GM23338 (cell line): ENCODE data around the gene PAH. TPM values are rescaled to one million over a fixed set of nuclear protein-coding genes. Genes with fewer than 3 reads are reported as not detected.

Experiments
- ATAC-seq: fragments of 200-7000 bp; cut with Tn5 transposase; 3 replicates; pipeline ENCODE4 v1.9.1; 2020
- DNase-seq: peaks from one replicate; pipeline ENCODE4 v3.0.0-alpha.2; 2015; ENCODE audit warnings: low spot score
- H2AFZ ChIP-seq: fragments of 200-600 bp; sonication (generic); 2 replicates; pipeline ENCODE4 v1.8.0; 2016; ENCODE audit warnings: antibody characterized with exemption, mild to moderate bottlenecking, moderate library complexity
- H3F3A ChIP-seq: fragments of 200-600 bp; sonication (generic); replicated peaks from 2 replicates; pipeline ENCODE4 v1.8.0; 2017; ENCODE audit warnings: antibody characterized with exemption, mixed run types, low read depth
- H3K27ac ChIP-seq: fragments of 200-600 bp; sonication (generic); 2 replicates; pipeline ENCODE4 v1.6.1; 2016; ENCODE audit warnings: low read depth
- H3K27me3 ChIP-seq: fragments of 200-600 bp; sonication (generic); 2 replicates; pipeline ENCODE4 v1.8.0; 2016; ENCODE audit warnings: mild to moderate bottlenecking, mixed run types, moderate library complexity; ENCODE audit not compliant: insufficient read depth
- H3K36me3 ChIP-seq: fragments of 200-600 bp; sonication (generic); 2 replicates; pipeline ENCODE4 v1.8.0; 2016; ENCODE audit warnings: mild to moderate bottlenecking; ENCODE audit not compliant: insufficient read depth
- H3K4me1 ChIP-seq: fragments of 200-600 bp; sonication (generic); 2 replicates; pipeline ENCODE4 v1.8.0; 2016; ENCODE audit warnings: mild to moderate bottlenecking, moderate library complexity; ENCODE audit not compliant: insufficient read depth
- H3K4me2 ChIP-seq: fragments of 200-600 bp; sonication (generic); 2 replicates; pipeline ENCODE4 v1.7.1; 2017; ENCODE audit warnings: mixed run types
- H3K4me3 ChIP-seq: fragments of 200-600 bp; sonication (generic); 2 replicates; pipeline ENCODE4 v1.6.1; 2016; ENCODE audit warnings: mixed run types
- H3K79me2 ChIP-seq: fragments of 200-600 bp; sonication (generic); replicated peaks from 2 replicates; pipeline ENCODE4 v1.8.0; 2017; ENCODE audit warnings: mild to moderate bottlenecking; ENCODE audit not compliant: insufficient read depth
- H3K9me2 ChIP-seq: fragments of 200-600 bp; sonication (generic); 2 replicates; pipeline ENCODE4 v1.8.0; 2017; ENCODE audit not compliant: insufficient read depth
- H4K20me1 ChIP-seq: fragments of 200-600 bp; sonication (generic); replicated peaks from 2 replicates; pipeline ENCODE4 v1.8.0; 2017; ENCODE audit warnings: mild to moderate bottlenecking; ENCODE audit not compliant: insufficient read depth
- H3K27ac Mint-ChIP-seq: 2 replicates; pipeline ENCODE4 v1.8.0; 2020; ENCODE audit warnings: inconsistent platforms, mild to moderate bottlenecking, moderate library complexity, mixed read lengths
- H3K27me3 Mint-ChIP-seq: 3 replicates; pipeline ENCODE4 v1.8.0; 2022; ENCODE audit warnings: low read depth, mild to moderate bottlenecking, moderate library complexity, mixed read lengths, inconsistent platforms; ENCODE audit not compliant: insufficient read depth, poor library complexity
- H3K36me3 Mint-ChIP-seq: 3 replicates; pipeline ENCODE4 v1.8.0; 2021; ENCODE audit warnings: low read depth, mild to moderate bottlenecking, inconsistent platforms, moderate library complexity, mixed read lengths
- H3K4me1 Mint-ChIP-seq: 3 replicates; pipeline ENCODE4 v1.8.0; 2020; ENCODE audit warnings: mild to moderate bottlenecking, inconsistent platforms, mixed read lengths
- H3K4me3 Mint-ChIP-seq: 3 replicates; pipeline ENCODE4 v1.8.0; 2021; ENCODE audit warnings: moderate library complexity, mild to moderate bottlenecking, inconsistent platforms, mixed read lengths
- H3K9me3 Mint-ChIP-seq: 3 replicates; pipeline ENCODE4 v1.8.0; 2020; ENCODE audit warnings: moderate library complexity, mild to moderate bottlenecking, inconsistent platforms, mixed read lengths
- CREB1 ChIP-seq: fragments of 250-450 bp; sonication (Bioruptor Pico); IDR thresholded peaks from 2 replicates; pipeline ENCODE4 v1.5.0; 2020; ENCODE audit warnings: low read depth, mild to moderate bottlenecking, moderate library complexity
- EZH2 ChIP-seq: fragments of 200-600 bp; sonication (generic); IDR thresholded peaks from one replicate; pipeline ENCODE4 v1.8.0; 2017; ENCODE audit warnings: antibody characterized with exemption, mild to moderate bottlenecking, low read depth; ENCODE audit not compliant: unreplicated experiment
- EZH2phosphoT487 ChIP-seq: fragments of 200-600 bp; sonication (generic); IDR thresholded peaks from one replicate; pipeline ENCODE4 v1.8.1; 2018; ENCODE audit warnings: antibody characterized with exemption; ENCODE audit not compliant: unreplicated experiment
- JUNB ChIP-seq: IDR thresholded peaks from one replicate; pipeline ENCODE4 v1.6.1; 2016; ENCODE audit warnings: antibody characterized with exemption; ENCODE audit not compliant: unreplicated experiment
- NANOG ChIP-seq: IDR thresholded peaks from 2 replicates; pipeline ENCODE4 v1.6.1; 2016; ENCODE audit warnings: antibody characterized with exemption, borderline replicate concordance
- POLR2AphosphoS5 ChIP-seq: IDR thresholded peaks from 2 replicates; pipeline ENCODE4 v1.6.1; 2016; ENCODE audit warnings: antibody characterized with exemption, low read depth
- STAT1 ChIP-seq: IDR thresholded peaks from one replicate; pipeline ENCODE4 v1.6.1; 2016; ENCODE audit warnings: antibody characterized with exemption; ENCODE audit not compliant: unreplicated experiment
- ZNF114 ChIP-seq: fragments of 250-450 bp; sonication (Bioruptor Pico); IDR thresholded peaks from 2 replicates; pipeline ENCODE4 v1.5.0; 2020; ENCODE audit warnings: mild to moderate bottlenecking, moderate library complexity
- ZNF331 ChIP-seq: fragments of 250-450 bp; sonication (Bioruptor Pico); IDR thresholded peaks from 2 replicates; pipeline ENCODE4 v1.5.0; 2020; ENCODE audit warnings: low read depth, mild to moderate bottlenecking, moderate library complexity
- polyA plus RNA-seq: library from polyadenylated mRNA; unstranded; fragments of >200 nt; fragmentation: Nextera tagmentation; extraction: Ambion mirVana; gene quantifications from 2 replicates; pipeline ENCODE4 v1.2.1, GENCODE V29; 2016
- total RNA-seq: library from RNA; depleted of rRNA; stranded (reverse); fragments of >200 nt; shearing (Covaris generic); gene quantifications from 2 replicates; pipeline ENCODE4 v1.2.3, GENCODE V29; 2014
- TF ChIP-seq, protein P1 (sequence below): IDR thresholded peaks from one replicate; pipeline ENCODE4 v1.6.1; 2018; ENCODE audit warnings: antibody characterized with exemption; ENCODE audit not compliant: unreplicated experiment
- TF ChIP-seq, protein P2 (sequence below), 2 experiments: fragments of 200-600 bp in 1 of 2; sonication (generic) in 1 of 2; conservative IDR thresholded peaks; 2 replicates each; pipeline versions ENCODE4 v1.5.1 to v1.6.1; 2016 to 2017; ENCODE audit warnings: antibody characterized with exemption in 2 of 2, low read depth in 2 of 2, mild to moderate bottlenecking in 2 of 2, moderate library complexity in 1 of 2
- TF ChIP-seq, protein P3 (sequence below): fragments of 250-450 bp; sonication (Bioruptor Pico); IDR thresholded peaks from 2 replicates; pipeline ENCODE4 v1.5.0; 2020; ENCODE audit warnings: mild to moderate bottlenecking, moderate library complexity
- TF ChIP-seq, protein P4 (sequence below): IDR thresholded peaks from 2 replicates; pipeline ENCODE4 v1.6.1; 2016; ENCODE audit warnings: antibody characterized with exemption

Gene PAH
- total and polyA plus RNA-seq, 2 experiments from 2014 or later = 3.7 to 4.8 TPM

DNA sequence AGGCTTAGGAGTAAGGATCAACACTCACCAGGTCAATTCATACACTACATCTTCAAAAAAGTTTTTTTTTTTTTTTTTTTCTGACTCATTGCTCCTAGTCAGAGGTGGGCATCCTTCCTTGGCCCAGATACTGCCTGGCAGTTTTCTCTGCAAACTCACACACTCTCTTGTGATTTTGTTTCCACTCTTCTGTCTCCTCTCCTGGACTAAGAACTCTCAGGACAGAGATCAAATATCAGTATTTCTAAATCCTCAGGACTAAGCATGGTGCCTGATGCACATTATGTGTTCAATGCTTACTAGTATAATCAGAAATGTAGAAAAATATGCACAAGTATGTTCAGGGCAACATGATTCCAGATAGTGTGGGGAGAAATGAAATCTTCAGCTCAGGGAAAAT is 10.2 kb upstream of the PAH start (continued):
- TF ChIP-seq, protein P1, sequence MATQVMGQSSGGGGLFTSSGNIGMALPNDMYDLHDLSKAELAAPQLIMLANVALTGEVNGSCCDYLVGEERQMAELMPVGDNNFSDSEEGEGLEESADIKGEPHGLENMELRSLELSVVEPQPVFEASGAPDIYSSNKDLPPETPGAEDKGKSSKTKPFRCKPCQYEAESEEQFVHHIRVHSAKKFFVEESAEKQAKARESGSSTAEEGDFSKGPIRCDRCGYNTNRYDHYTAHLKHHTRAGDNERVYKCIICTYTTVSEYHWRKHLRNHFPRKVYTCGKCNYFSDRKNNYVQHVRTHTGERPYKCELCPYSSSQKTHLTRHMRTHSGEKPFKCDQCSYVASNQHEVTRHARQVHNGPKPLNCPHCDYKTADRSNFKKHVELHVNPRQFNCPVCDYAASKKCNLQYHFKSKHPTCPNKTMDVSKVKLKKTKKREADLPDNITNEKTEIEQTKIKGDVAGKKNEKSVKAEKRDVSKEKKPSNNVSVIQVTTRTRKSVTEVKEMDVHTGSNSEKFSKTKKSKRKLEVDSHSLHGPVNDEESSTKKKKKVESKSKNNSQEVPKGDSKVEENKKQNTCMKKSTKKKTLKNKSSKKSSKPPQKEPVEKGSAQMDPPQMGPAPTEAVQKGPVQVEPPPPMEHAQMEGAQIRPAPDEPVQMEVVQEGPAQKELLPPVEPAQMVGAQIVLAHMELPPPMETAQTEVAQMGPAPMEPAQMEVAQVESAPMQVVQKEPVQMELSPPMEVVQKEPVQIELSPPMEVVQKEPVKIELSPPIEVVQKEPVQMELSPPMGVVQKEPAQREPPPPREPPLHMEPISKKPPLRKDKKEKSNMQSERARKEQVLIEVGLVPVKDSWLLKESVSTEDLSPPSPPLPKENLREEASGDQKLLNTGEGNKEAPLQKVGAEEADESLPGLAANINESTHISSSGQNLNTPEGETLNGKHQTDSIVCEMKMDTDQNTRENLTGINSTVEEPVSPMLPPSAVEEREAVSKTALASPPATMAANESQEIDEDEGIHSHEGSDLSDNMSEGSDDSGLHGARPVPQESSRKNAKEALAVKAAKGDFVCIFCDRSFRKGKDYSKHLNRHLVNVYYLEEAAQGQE = no peak
- TF ChIP-seq ZNF114 (CRISPR knock-in tag) = no peak
- no peak for TF ChIP-seq CREB1
- TF ChIP-seq POLR2AphosphoS5 = no peak

DNA sequence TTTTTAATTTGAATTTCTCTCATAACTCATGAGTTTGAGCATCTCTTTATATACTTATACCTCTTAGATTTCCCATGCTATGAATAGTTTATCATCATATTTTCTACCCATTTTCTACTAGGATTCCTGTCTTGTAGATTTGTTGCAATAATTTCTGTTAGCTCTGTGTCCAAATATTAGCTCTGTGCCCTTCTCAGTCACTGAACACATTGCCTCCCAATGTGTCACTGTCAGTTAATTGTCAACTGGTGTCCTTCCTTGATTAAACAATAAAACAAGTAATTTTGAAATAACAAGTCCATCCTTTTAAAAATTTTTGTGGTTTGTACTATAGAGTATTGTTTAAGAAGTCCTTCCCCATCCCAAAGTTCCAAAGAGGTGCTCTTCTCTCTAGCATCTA is 4.2 kb upstream of the PAH start:
- TF ChIP-seq, protein P2, sequence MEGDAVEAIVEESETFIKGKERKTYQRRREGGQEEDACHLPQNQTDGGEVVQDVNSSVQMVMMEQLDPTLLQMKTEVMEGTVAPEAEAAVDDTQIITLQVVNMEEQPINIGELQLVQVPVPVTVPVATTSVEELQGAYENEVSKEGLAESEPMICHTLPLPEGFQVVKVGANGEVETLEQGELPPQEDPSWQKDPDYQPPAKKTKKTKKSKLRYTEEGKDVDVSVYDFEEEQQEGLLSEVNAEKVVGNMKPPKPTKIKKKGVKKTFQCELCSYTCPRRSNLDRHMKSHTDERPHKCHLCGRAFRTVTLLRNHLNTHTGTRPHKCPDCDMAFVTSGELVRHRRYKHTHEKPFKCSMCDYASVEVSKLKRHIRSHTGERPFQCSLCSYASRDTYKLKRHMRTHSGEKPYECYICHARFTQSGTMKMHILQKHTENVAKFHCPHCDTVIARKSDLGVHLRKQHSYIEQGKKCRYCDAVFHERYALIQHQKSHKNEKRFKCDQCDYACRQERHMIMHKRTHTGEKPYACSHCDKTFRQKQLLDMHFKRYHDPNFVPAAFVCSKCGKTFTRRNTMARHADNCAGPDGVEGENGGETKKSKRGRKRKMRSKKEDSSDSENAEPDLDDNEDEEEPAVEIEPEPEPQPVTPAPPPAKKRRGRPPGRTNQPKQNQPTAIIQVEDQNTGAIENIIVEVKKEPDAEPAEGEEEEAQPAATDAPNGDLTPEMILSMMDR (conservative IDR thresholded peaks at IDR 0.05; ENCODE audit: low read depth in 2 of 2) = no peak
- TF ChIP-seq NANOG (no peak), ZNF331 (CRISPR knock-in tag) (no peak), STAT1 (no peak), EZH2phosphoT487 (no peak), POLR2AphosphoS5 (no peak), EZH2 (no peak), ZNF114 (CRISPR knock-in tag) (no peak), CREB1 (no peak), JUNB (no peak)
- TF ChIP-seq, protein P3, sequence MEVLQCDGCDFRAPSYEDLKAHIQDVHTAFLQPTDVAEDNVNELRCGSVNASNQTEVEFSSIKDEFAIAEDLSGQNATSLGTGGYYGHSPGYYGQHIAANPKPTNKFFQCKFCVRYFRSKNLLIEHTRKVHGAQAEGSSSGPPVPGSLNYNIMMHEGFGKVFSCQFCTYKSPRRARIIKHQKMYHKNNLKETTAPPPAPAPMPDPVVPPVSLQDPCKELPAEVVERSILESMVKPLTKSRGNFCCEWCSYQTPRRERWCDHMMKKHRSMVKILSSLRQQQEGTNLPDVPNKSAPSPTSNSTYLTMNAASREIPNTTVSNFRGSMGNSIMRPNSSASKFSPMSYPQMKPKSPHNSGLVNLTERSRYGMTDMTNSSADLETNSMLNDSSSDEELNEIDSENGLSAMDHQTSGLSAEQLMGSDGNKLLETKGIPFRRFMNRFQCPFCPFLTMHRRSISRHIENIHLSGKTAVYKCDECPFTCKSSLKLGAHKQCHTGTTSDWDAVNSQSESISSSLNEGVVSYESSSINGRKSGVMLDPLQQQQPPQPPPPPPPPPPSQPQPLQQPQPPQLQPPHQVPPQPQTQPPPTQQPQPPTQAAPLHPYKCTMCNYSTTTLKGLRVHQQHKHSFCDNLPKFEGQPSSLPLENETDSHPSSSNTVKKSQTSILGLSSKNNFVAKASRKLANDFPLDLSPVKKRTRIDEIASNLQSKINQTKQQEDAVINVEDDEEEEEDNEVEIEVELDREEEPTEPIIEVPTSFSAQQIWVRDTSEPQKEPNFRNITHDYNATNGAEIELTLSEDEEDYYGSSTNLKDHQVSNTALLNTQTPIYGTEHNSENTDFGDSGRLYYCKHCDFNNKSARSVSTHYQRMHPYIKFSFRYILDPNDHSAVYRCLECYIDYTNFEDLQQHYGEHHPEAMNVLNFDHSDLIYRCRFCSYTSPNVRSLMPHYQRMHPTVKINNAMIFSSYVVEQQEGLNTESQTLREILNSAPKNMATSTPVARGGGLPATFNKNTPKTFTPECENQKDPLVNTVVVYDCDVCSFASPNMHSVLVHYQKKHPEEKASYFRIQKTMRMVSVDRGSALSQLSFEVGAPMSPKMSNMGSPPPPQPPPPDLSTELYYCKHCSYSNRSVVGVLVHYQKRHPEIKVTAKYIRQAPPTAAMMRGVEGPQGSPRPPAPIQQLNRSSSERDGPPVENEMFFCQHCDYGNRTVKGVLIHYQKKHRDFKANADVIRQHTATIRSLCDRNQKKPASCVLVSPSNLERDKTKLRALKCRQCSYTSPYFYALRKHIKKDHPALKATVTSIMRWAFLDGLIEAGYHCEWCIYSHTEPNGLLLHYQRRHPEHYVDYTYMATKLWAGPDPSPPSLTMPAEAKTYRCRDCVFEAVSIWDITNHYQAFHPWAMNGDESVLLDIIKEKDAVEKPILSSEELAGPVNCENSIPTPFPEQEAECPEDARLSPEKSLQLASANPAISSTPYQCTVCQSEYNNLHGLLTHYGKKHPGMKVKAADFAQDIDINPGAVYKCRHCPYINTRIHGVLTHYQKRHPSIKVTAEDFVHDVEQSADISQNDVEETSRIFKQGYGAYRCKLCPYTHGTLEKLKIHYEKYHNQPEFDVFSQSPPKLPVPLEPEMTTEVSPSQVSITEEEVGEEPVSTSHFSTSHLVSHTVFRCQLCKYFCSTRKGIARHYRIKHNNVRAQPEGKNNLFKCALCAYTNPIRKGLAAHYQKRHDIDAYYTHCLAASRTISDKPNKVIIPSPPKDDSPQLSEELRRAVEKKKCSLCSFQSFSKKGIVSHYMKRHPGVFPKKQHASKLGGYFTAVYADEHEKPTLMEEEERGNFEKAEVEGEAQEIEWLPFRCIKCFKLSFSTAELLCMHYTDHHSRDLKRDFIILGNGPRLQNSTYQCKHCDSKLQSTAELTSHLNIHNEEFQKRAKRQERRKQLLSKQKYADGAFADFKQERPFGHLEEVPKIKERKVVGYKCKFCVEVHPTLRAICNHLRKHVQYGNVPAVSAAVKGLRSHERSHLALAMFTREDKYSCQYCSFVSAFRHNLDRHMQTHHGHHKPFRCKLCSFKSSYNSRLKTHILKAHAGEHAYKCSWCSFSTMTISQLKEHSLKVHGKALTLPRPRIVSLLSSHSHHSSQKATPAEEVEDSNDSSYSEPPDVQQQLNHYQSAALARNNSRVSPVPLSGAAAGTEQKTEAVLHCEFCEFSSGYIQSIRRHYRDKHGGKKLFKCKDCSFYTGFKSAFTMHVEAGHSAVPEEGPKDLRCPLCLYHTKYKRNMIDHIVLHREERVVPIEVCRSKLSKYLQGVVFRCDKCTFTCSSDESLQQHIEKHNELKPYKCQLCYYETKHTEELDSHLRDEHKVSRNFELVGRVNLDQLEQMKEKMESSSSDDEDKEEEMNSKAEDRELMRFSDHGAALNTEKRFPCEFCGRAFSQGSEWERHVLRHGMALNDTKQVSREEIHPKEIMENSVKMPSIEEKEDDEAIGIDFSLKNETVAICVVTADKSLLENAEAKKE = no peak
- TF ChIP-seq, protein P4, sequence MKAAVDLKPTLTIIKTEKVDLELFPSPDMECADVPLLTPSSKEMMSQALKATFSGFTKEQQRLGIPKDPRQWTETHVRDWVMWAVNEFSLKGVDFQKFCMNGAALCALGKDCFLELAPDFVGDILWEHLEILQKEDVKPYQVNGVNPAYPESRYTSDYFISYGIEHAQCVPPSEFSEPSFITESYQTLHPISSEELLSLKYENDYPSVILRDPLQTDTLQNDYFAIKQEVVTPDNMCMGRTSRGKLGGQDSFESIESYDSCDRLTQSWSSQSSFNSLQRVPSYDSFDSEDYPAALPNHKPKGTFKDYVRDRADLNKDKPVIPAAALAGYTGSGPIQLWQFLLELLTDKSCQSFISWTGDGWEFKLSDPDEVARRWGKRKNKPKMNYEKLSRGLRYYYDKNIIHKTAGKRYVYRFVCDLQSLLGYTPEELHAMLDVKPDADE = no peak
- H3K36me3 Mint-ChIP-seq = no peaks in the 10 kb centered on the region
- Histone ChIP-seq H2AFZ (no peak overlapping the region), H3K9me2 (no peaks in the 10 kb centered on the region; the same call in 1 of the 2 replicates), H3K4me2 (no peak overlapping the region), H4K20me1 (no peaks in the 10 kb centered on the region), H3K79me2 (no peaks in the 10 kb centered on the region), H3F3A (no peaks in the 10 kb centered on the region), H3K36me3 (no peaks in the 10 kb centered on the region), H3K27me3 (no peaks in the 10 kb centered on the region), H3K4me3 (no peak overlapping the region), H3K27ac (no peak overlapping the region), H3K4me1 (peaks cover 10% of the 10 kb centered on the region)
- H3K27ac Mint-ChIP-seq = no peak overlapping the region
- H3K9me3 Mint-ChIP-seq = no peaks in the 10 kb centered on the region
- H3K4me1 Mint-ChIP-seq = peaks cover 20% of the 10 kb centered on the region
- peaks cover 3% of the 10 kb centered on the region for H3K27me3 Mint-ChIP-seq
- no peak for ATAC-seq
- H3K4me3 Mint-ChIP-seq = no peak overlapping the region
- DNase-seq = no peak
